Activated CD8-positive, alpha-beta memory T cell treated with anti-CD3 and anti-CD28 coated beads for 48 hours (primary cell): ENCODE measurements around the gene BTBD7.
"Not testable (repeated sequence)": the region's sequence is repeated elsewhere in the genome, so short reads cannot be mapped to it uniquely, and the experiment has no call there.

Experiments used
- DNase-seq, 3 experiments: peaks; one replicate each; pipeline ENCODE4 v3.0.0-alpha.2; 2020; ENCODE audit warnings: low read depth in 2 of 3, low spot score in 2 of 3

The BTBD7 gene

DNA sequence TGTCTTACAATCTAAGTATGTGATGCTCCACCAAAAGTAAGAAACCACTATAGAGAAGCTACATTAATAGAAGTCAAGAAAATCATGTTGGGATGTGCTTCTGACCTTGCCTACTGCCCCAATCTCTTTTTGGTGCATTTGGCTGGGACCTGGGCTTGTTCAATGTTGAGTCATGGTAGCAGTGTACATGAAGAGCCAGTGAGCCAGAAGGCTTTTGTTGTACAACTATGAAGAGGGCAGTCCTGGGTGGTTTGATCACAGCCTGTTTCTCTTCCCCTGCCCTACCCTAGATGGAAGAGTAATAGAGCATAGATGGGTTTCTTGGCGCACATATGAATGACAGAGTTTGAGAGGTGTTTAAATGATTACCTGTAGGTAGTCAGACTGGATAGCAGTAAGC is 69.4 kb downstream of the BTBD7 start:
- DNase-seq: no peak

GRCh38 chr14:93262446-93262845 is 70.4 kb downstream of the BTBD7 start:
- no peak for DNase-seq

DNA sequence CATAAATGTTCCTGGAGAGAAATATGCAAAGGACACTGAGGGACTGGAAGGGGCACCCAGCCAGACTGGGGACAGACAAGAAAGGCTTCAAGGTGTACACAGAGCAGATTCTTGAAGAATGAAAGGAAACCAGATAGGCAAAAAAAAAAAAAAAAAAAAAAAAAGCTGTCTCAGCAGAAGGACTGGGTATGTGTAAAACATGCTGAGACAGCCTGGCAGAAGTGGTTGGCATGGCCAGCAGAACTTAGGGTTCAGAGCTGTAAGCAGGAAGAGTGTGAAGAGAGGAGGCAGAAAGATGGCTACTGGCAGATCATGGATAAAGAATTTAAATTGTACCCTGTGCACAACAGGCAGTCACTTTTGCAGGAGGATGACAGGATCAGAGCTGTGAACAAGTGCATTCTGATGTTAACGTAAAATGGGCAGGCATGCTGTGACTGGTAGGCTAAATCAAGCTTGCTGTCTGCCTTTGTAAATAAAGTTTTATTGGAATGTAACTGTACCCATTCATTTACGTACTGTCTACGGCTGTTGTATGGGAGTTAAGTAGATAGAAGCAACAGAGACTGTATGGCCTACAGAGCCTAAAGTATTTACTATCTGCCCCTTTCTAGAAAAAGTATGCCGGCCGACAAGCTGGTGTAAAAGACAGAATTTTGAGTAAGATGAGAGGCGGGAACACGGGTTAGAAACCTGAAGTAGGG is 83.6 kb downstream of the BTBD7 start:
- no peak for DNase-seq

DNA sequence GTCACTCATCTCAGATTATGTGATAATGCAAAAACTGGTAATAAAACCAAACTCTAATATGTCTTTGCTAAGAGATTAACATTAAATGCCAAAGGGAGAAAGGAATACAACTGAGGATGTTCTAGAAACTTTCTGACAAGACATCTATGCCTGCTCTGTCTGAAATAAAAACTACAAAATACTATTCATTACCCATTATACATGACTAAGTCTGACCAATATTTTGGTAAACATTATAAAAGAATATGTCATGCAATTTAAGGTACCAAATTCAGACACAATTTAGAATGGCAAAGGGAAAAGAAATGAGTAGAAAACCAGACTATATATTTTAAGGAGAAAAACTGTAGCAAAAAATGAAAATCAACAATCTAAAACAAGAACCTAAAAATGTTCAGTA is 86.3 kb downstream of the BTBD7 start:
- DNase-seq: no peak

DNA sequence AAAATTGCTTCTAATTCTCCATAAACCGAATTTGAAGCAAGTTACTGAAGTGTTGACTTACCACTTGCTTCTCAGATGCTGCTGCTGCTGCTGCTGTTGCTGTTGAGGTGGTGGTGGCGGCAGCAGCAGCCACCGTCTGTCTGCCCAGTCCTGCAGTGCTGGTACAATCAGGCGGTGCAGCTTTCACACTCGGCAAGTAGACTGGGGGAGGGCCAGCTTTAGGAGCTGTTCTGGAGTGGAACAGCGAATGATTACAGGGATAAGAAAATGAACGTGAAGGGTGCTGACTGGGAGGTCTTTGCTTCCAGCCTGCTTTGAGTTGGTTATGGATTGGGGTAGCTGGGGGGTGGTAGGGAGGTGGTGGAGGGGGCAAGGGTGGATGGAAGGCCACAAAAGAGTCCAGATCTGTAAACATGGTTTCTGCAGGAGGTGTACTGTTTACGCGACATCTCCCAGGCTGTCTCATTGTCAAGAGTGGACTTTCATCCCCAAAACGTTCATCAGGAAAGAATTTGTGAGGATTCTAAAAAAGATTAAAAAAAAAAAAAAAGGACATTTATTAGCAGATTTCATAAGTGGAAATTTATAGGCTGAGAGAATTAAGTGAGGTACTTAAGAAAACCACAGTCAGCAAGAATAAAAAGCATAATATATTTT is 86.9 kb downstream of the BTBD7 start:
- no peak for DNase-seq

GRCh38 chr14:93240678-93241000 is 92.2 kb downstream of the BTBD7 start:
- DNase-seq: no peak

- DNase-seq: no peak
Observed at GRCh38 chr14:93239869-93240677, 92.8 kb downstream of the BTBD7 start.

- DNase-seq: no peak
Observed at GRCh38 chr14:93234798-93235197, 98.0 kb downstream of the BTBD7 start.

DNA sequence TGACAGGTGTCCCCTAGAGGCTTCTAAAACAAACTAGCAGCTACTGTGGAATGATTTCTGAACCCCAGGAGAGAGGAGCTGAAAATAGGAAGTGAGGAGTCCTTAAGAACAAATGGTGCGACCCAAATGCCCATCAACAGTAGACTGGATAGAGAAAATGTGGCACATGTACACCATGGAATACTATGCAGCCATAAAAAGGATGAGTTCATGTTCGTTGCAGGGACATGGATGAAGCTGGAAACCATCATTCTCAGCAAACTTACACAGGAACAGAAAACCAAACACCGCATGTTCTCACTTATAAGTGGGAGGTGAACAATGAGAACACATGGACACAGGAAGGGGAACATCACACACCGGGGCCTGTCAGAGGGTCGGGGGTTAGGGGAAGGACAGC is 99.8 kb downstream of the BTBD7 start:
- not testable (repeated sequence) for DNase-seq

GRCh38 chr14:93232159-93232558 is 100.7 kb downstream of the BTBD7 start:
- DNase-seq: no peak

- DNase-seq: no peak
Observed at GRCh38 chr14:93231129-93231979, 101.5 kb downstream of the BTBD7 start.

GRCh38 chr14:93230539-93230938 is 102.3 kb downstream of the BTBD7 start:
- DNase-seq: no peak

GRCh38 chr14:93228550-93228949 is 104.3 kb downstream of the BTBD7 start:
- no peak for DNase-seq

GRCh38 chr14:93223565-93223964 is 109.3 kb downstream of the BTBD7 start:
- no peak for DNase-seq

GRCh38 chr14:93220509-93220908 is 112.3 kb downstream of the BTBD7 start:
- no peak for DNase-seq

DNA sequence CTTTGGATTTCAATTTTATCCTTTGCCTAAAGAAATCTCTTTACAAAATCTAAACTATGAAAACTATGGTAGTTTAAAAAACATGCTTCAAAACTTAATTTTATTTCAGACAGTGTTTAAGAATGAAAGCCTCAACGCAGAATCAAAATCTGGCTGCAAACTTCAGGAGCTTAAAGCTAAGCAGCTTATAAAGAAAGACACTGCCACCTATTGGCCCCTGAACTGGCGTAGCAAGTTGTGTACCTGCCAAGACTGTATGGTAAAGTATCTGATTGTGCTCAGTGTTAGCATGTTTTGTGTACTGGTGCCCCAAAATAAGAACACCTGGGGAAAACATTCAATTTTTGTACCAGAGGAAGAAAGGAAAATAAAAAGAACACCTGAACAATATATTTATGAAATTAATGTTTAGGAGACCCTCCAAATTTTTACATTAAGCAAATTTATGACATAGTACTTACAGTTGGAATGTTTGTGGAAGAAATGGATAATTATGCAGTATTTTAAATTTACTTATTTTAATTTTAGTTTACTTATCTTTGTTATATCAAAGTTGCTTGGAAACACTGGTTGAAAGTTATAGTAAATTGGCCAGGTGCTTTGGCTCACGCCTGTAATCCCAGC is 113.6 kb downstream of the BTBD7 start:
- DNase-seq: no peak

GRCh38 chr14:93214598-93214997 is 118.2 kb downstream of the BTBD7 start:
- DNase-seq: no peak

GRCh38 chr14:93212432-93212831 is 120.4 kb downstream of the BTBD7 start:
- no peak for DNase-seq

DNA sequence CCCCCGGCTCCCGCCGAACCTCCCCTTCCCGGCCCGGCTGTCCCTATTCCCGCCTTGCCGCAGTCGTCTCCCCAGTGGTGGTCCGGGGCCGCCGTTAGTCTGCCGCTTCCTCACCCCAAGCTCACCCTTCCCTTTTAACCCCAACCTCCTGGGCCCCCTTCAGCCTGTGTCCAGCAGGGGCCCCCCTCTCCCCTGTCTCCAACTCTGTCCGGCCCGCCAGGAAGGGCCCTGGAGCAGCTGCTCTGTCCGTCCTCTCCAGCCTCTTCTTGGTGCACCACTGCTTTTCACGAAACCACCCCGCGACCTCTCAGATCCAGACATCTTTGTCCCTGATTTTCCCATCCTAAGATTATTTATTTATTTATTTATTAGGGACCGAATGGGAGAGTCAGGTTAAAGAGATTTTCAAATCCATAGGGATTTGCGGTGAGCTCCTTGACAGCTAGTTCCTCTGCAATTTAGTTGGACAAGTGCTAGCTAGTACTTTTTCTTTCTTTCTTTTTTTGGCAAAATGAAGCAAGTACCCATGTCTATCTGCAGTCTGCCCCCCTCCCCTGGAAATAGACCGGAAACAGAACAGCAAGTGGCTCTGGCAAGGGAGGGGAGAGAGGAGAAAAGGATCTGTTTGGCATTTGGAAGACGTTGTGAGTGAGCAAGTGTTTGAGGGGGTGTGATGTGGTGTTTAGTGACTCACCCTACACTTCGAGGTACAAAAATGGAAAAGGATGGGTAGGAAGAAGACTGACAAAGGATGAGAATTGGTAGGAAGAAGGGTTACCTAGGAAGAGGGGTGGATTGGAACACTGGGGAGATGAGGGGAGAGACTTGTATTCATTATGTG is 125.1 kb downstream of the BTBD7 start:
- DNase-seq: no peak
